Body of pancreas (tissue), 4 donors: ENCODE measurements around the gene YWHAB. TPM values are rescaled to one million over a fixed set of nuclear protein-coding genes. Genes with fewer than 3 reads are reported as not detected.
A peak's percentile ranks its signal among the peaks of the same experiment; 100 is the strongest.

Experiments used
- ATAC-seq: fragments of 150-250 bp; one replicate; pipeline ENCODE4 v1.9.1; 2016
- DNase-seq, 4 donors: peaks; one replicate each; pipeline ENCODE4 v3.0.0-alpha.2; 2019
- H3K27ac ChIP-seq, 4 donors: fragments of 200-600 bp; sonication (generic); 1 replicate in 3 of 4; 2 replicates in 1 of 4; pipeline versions ENCODE4 v1.5.1 to v1.6.1; 2016 to 2019; ENCODE audit warnings: mild to moderate bottlenecking in 1 of 4, mixed read lengths in 1 of 4, moderate library complexity in 1 of 4
- H3K27me3 ChIP-seq, 2 donors: fragments of 200-600 bp; sonication (generic); one replicate each; pipeline ENCODE4 v1.6.0; 2016; ENCODE audit warnings: mild to moderate bottlenecking in 1 of 2
- H3K36me3 ChIP-seq, 2 donors: fragments of 200-600 bp; sonication (generic); replicated peaks in 1 of 2; 2 replicates each; pipeline ENCODE4 v1.5.1; 2016; ENCODE audit warnings: low read depth in 2 of 2; ENCODE audit not compliant: insufficient read depth in 1 of 2
- H3K4me1 ChIP-seq: fragments of 200-600 bp; sonication (generic); one replicate; pipeline ENCODE4 v1.6.0; 2016
- H3K4me3 ChIP-seq, 2 donors: fragments of 200-600 bp; sonication (generic); 1 replicate in 1 of 2; 2 replicates in 1 of 2; pipeline ENCODE4 v1.5.1; 2016 to 2019
- H3K9me3 ChIP-seq, 3 donors: fragments of 200-600 bp; sonication (generic); 1 replicate in 2 of 3; 2 replicates in 1 of 3; pipeline ENCODE4 v1.5.1; 2016
- CTCF ChIP-seq, 7 experiments: fragments of 450-650 bp in 4 of 7; fragments of 200-600 bp in 3 of 7; sonication (generic) in 3 of 7; IDR thresholded peaks; one replicate each; pipeline ENCODE4 v1.5.1; 2016 to 2019; ENCODE audit warnings: antibody characterized with exemption in 7 of 7
- POLR2A ChIP-seq, 3 donors: fragments of 450-650 bp; IDR thresholded peaks; one replicate each; pipeline ENCODE4 v1.6.1; 2016; ENCODE audit warnings: antibody characterized with exemption in 3 of 3, mild to moderate bottlenecking in 2 of 3
- whole genome bisulfite sequencing, 2 donors: methylation state at CpG; one replicate each; pipeline ENCODE4 v1.1.5; 2017; 5-methylcytosine and 5-hydroxymethylcytosine counted together
- intact Hi-C: fragments of 100-400 bp; cut with DNase I; formaldehyde crosslinking; loops from one replicate; pipeline ENCODE4 v1.15.1; 2023
- total RNA-seq, 2 donors: library from RNA; depleted of rRNA; stranded (reverse); fragments of >200 nt; gene quantifications; one replicate each; pipeline ENCODE4 v1.1.0, GENCODE V29; 2016

The YWHAB gene
- total RNA-seq, 2 donors from 2014 or later: 49.3 to 64.9 TPM

- TF ChIP-seq CTCF (IDR thresholded peaks at IDR 0.05) (no peak), POLR2A (IDR thresholded peaks at IDR 0.05) (no peak)
- Histone ChIP-seq H3K4me1 (no peaks in the 10 kb centered on the region), H3K27ac (no peak overlapping the region), H3K36me3 (no peaks in the 10 kb centered on the region), H3K4me3 (no peak overlapping the region), H3K27me3 (no peaks in the 10 kb centered on the region), H3K9me3 (no peaks in the 10 kb centered on the region)
- WGBS, 2 donors: 80 to 81% methylated on average over 3 of the region's 3 CpGs
- DNase-seq (no peak), ATAC-seq (no peak)
- intact Hi-C loops: no loop called here
These were observed 35.2 kb upstream of the YWHAB start for GRCh38 chr20:44850272-44850671.

GRCh38 chr20:44850837-44851236 is 34.7 kb upstream of the YWHAB start:
- ATAC-seq (no peak), DNase-seq (no peak)
- TF ChIP-seq CTCF (IDR thresholded peaks at IDR 0.05): no peak
- TF ChIP-seq POLR2A (IDR thresholded peaks at IDR 0.05): no peak
- H3K9me3 ChIP-seq: no peaks in the 10 kb centered on the region
- WGBS, 2 donors: 75 to 83% methylated on average over 1 of the region's 1 CpG
- H3K4me1 ChIP-seq: peaks cover under 1% of the 10 kb centered on the region
- H3K27me3 ChIP-seq: no peaks in the 10 kb centered on the region
- no peaks in the 10 kb centered on the region for H3K36me3 ChIP-seq
- no peak overlapping the region for H3K4me3 ChIP-seq
- intact Hi-C loops: no loop called here
- no peak overlapping the region for H3K27ac ChIP-seq

GRCh38 chr20:44851545-44851944 is 34.0 kb upstream of the YWHAB start:
- H3K9me3 ChIP-seq: no peaks in the 10 kb centered on the region
- H3K4me3 ChIP-seq: no peak overlapping the region
- DNase-seq (no peak), ATAC-seq (no peak)
- intact Hi-C loops: no loop called here
- H3K27ac ChIP-seq: no peak overlapping the region
- WGBS, 2 donors: 56 to 65% methylated on average over 3 of the region's 3 CpGs
- no peak for TF ChIP-seq CTCF (IDR thresholded peaks at IDR 0.05)
- no peak for TF ChIP-seq POLR2A (IDR thresholded peaks at IDR 0.05)
- peaks cover 8% of the 10 kb centered on the region for H3K4me1 ChIP-seq
- no peaks in the 10 kb centered on the region for H3K36me3 ChIP-seq
- H3K27me3 ChIP-seq: no peaks in the 10 kb centered on the region

GRCh38 chr20:44856442-44856841 is 29.1 kb upstream of the YWHAB start:
- no peaks in the 10 kb centered on the region for H3K9me3 ChIP-seq
- DNase-seq (peak in 3 of 4 donors; percentile 17 to 33 (median 31)), ATAC-seq (peak; percentile 85)
- no peaks in the 10 kb centered on the region for H3K27me3 ChIP-seq
- intact Hi-C loops: no loop called here
- 27 to 31% methylated on average over 2 of the region's 2 CpGs for WGBS, 2 donors
- H3K4me3 ChIP-seq: no peak overlapping the region
- H3K4me1 ChIP-seq: peaks cover 19% of the 10 kb centered on the region
- no peaks in the 10 kb centered on the region for H3K36me3 ChIP-seq
- TF ChIP-seq POLR2A (IDR thresholded peaks at IDR 0.05) (no peak), CTCF (IDR thresholded peaks at IDR 0.05) (no peak)
- peak overlapping the region in 2 of 4 donors; percentile 2 to 36 for H3K27ac ChIP-seq

DNA sequence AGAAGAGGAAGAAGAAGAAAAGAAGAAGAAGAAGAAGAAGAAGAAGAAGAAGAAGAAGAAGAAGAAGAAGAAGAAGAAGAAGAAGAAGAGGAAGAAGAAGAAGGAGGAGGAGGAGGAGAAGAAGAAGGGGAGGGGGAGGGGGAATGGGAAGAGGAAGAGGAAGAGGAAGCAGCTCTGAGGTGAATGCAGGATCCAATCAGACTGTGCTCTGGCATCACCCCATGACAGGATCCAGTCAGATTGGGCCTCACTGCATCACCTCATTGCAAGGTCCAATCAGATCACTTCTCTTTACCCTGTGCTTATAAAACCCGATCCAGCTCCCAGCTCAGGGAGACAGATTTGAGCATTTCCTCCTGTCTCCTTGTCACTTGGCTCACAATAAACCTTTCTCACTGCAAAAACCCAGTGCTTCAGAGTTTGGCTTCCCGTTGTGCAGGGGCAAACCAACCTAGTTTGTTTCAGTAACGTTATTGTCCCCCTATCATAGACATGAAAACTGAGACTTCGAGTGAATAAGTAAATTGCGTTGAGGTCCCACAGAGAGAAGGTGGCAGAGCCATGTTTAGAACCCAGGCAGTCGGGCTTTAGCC is 28.6 kb upstream of the YWHAB start:
- no peaks in the 10 kb centered on the region for H3K36me3 ChIP-seq
- H3K27ac ChIP-seq: peak overlapping the region in 1 of 4 donors; percentile 2
- no peaks in the 10 kb centered on the region for H3K27me3 ChIP-seq
- no peak for DNase-seq
- 83 to 86% methylated on average over 6 of the region's 6 CpGs for WGBS, 2 donors
- ATAC-seq: peak; percentile 31
- intact Hi-C loops: no loop called here
- H3K4me3 ChIP-seq: no peak overlapping the region
- TF ChIP-seq CTCF (IDR thresholded peaks at IDR 0.05) (no peak), POLR2A (IDR thresholded peaks at IDR 0.05) (no peak)
- H3K9me3 ChIP-seq: no peaks in the 10 kb centered on the region
- peaks cover 23% of the 10 kb centered on the region for H3K4me1 ChIP-seq
